B cell (primary cell): ENCODE data around the gene ZNF618. TPM values are rescaled to one million over a fixed set of nuclear protein-coding genes. Genes with fewer than 3 reads are reported as not detected.

Experiments
- ATAC-seq: fragments of 200-7000 bp; cut with Tn5 transposase; one replicate; pipeline ENCODE4 v1.10.0; 2021; ENCODE audit warnings: low read depth, mild to moderate bottlenecking, moderate number of reproducible peaks, moderate library complexity
- CTCF ChIA-PET: fragments of 350-600 bp; sonication (Branson Sonifier 250); formaldehyde crosslinking; loops from one replicate; lab custom pipeline; 2021; ENCODE audit warnings: antibody characterized with exemption, inconsistent platforms; lab: Charles Lee
- POLR2A ChIA-PET: fragments of 350-600 bp; sonication (Branson Sonifier 250); formaldehyde crosslinking; loops from one replicate; lab custom pipeline; 2021; ENCODE audit warnings: antibody characterized with exemption; lab: Charles Lee
- DNase-seq: peaks from one replicate; pipeline ENCODE4 v3.0.0; 2013
- H2AFZ ChIP-seq: 2 replicates; pipeline ENCODE4 v1.6.1; 2012; ENCODE audit warnings: mild to moderate bottlenecking, low read depth, low read length; ENCODE audit not compliant: insufficient read depth, poor library complexity, severe bottlenecking
- H3K27ac ChIP-seq, 2 donors: 1 replicate in 1 of 2; 2 replicates in 1 of 2; pipeline ENCODE4 v1.5.1; 2012 to 2013; ENCODE audit warnings: low read length in 2 of 2, mild to moderate bottlenecking in 2 of 2, moderate library complexity in 1 of 2
- H3K27me3 ChIP-seq, 4 experiments: fragments of 200-600 bp in 1 of 4; sonication (generic) in 1 of 4; replicated peaks in 1 of 4; 1 replicate in 2 of 4; 2 replicates in 2 of 4; pipeline versions ENCODE4 v1.6.1 to v1.7.0; 2013 to 2016; ENCODE audit warnings: low read length in 3 of 4, mild to moderate bottlenecking in 2 of 4, mixed read lengths in 1 of 4, moderate library complexity in 1 of 4; ENCODE audit not compliant: insufficient read depth in 4 of 4, control insufficient read depth in 3 of 4; ENCODE audit errors: control extremely low read depth in 1 of 4
- H3K36me3 ChIP-seq, 2 experiments: replicated peaks in 1 of 2; 1 replicate in 1 of 2; 2 replicates in 1 of 2; pipeline versions ENCODE4 v1.6.1 to v1.7.1; 2013; ENCODE audit warnings: low read length in 1 of 2; ENCODE audit not compliant: insufficient read depth in 2 of 2, control insufficient read depth in 1 of 2; ENCODE audit errors: control extremely low read depth in 1 of 2, extremely low read depth in 1 of 2
- H3K4me1 ChIP-seq, 2 donors: fragments of 200-600 bp in 1 of 2; sonication (generic) in 1 of 2; 1 replicate in 1 of 2; 2 replicates in 1 of 2; pipeline versions ENCODE4 v1.5.1 to v1.6.1; 2013 to 2017; ENCODE audit warnings: low read length in 2 of 2; ENCODE audit not compliant: control insufficient read depth in 2 of 2, insufficient read depth in 2 of 2
- H3K4me2 ChIP-seq: replicated peaks from 2 replicates; pipeline ENCODE3; 2012; ENCODE audit warnings: mild to moderate bottlenecking, low read depth, low read length; ENCODE audit not compliant: poor library complexity, severe bottlenecking
- H3K4me3 ChIP-seq, 5 experiments: fragments of 200-600 bp in 1 of 5; sonication (generic) in 1 of 5; 1 replicate in 3 of 5; 2 replicates in 2 of 5; pipeline versions ENCODE4 v1.5.1 to v1.7.0; 2011 to 2016; ENCODE audit warnings: low read length in 4 of 5, mild to moderate bottlenecking in 4 of 5, low read depth in 2 of 5, control low read depth in 1 of 5, moderate library complexity in 1 of 5; ENCODE audit not compliant: insufficient read depth in 1 of 5; ENCODE audit errors: control extremely low read depth in 1 of 5, extremely low read depth in 1 of 5
- H3K79me2 ChIP-seq: fragments of 200-600 bp; sonication (generic); one replicate; pipeline ENCODE4 v1.6.0; 2016; ENCODE audit warnings: low read length; ENCODE audit not compliant: control insufficient read depth, insufficient read depth
- H3K9ac ChIP-seq: fragments of 200-600 bp; sonication (generic); 2 replicates; pipeline ENCODE4 v1.6.1; 2017; ENCODE audit warnings: mild to moderate bottlenecking, low read length, moderate library complexity
- H3K9me3 ChIP-seq, 3 donors: one replicate each; pipeline versions ENCODE4 v1.6.1 to v1.7.1; 2013; ENCODE audit warnings: low read length in 2 of 3; ENCODE audit not compliant: control insufficient read depth in 2 of 3, insufficient read depth in 1 of 3; ENCODE audit errors: control extremely low read depth in 1 of 3
- H4K20me1 ChIP-seq: 2 replicates; pipeline ENCODE4 v1.6.0; 2012; ENCODE audit warnings: mild to moderate bottlenecking, low read length; ENCODE audit not compliant: insufficient read depth, control insufficient read depth, poor library complexity, severe bottlenecking
- H3K27ac Mint-ChIP-seq: one replicate; pipeline ENCODE4 v1.8.0; 2021; ENCODE audit warnings: mixed read lengths
- H3K27me3 Mint-ChIP-seq: one replicate; pipeline ENCODE4 v1.8.0; 2021; ENCODE audit warnings: mixed read lengths
- H3K4me1 Mint-ChIP-seq: one replicate; pipeline ENCODE4 v1.8.0; 2021; ENCODE audit warnings: mixed read lengths
- H3K4me3 Mint-ChIP-seq: one replicate; pipeline ENCODE4 v1.8.0; 2021; ENCODE audit warnings: mixed read lengths
- H3K9me3 Mint-ChIP-seq: one replicate; pipeline ENCODE4 v1.8.0; 2022; ENCODE audit warnings: mixed read lengths; ENCODE audit not compliant: insufficient read depth
- EZH2 ChIP-seq: IDR thresholded peaks from 2 replicates; pipeline ENCODE4 v1.6.1; 2012; ENCODE audit warnings: borderline replicate concordance, low read depth, mild to moderate bottlenecking, moderate library complexity, low read length; ENCODE audit not compliant: insufficient read depth, poor library complexity, severe bottlenecking
- WGBS: methylation state at CpG from one replicate; pipeline ENCODE4 v1.1.5; 2013; ENCODE audit warnings: missing lambda C conversion rate; ENCODE audit not compliant: insufficient coverage; 5-methylcytosine and 5-hydroxymethylcytosine counted together
- intact Hi-C: fragments of 100-400 bp; cut with micrococcal nuclease; formaldehyde crosslinking; loops from one replicate; pipeline ENCODE4 v1.10.0; 2022
- polyA plus RNA-seq: library from polyadenylated mRNA; depleted of rRNA; stranded (reverse); fragments of >200 nt; gene quantifications from 2 replicates; pipeline ENCODE4 v1.2.3, GENCODE V29; 2012
- total RNA-seq, 2 donors: library from RNA; stranded (reverse); fragments of 120-200 nt in 1 of 2; gene quantifications; 1 replicate in 1 of 2; 2 replicates in 1 of 2; pipeline versions ENCODE4 v1.2.3 to v1.2.4, GENCODE V29; 2013 to 2022
- TF ChIP-seq, protein P1 (sequence below): fragments of 200-600 bp; IDR thresholded peaks from one replicate; pipeline ENCODE4 v1.8.0; 2022; ENCODE audit warnings: antibody characterized with exemption, mild to moderate bottlenecking

The ZNF618 gene
- total and polyA plus RNA-seq, 2 donors (not counting 1 experiment from before 2014, with no cell fraction given) = 1.4 to 2.5 TPM

DNA sequence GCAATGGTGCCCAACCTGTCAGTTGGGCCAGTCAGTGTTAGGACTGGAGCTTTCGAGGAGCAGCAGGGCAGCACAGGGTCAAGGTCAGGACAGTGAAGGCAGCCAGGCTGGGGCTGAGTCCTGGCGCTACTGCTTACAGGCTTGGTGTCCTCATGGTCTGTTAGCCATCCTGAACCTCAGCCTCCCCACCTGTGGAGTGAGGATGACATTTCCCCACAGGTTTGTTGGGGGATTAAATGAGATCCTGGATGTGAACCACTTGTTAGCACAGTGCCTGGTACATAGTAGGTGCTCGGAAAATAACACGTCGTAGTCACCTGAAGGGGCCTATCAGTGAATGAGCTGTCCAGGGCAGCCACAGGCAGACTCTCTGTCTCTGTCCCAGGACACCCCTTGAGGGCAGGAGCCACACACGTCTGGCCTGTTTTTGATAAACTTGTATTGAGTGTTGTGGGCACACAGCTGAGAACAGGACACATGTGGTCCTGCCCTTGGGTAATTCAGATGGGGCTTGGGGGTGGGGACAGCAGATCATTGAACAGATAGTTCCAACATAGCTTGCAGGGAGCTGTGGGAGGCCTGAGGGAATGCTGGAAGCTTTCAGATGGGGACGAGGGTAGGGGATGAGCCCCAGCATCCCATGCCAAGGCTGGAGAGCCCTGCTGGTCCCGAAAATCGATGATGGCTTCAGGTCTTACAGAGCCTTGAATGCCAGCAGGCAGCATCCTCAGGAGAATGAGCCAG is 132.7 kb downstream of the ZNF618 start:
- H3K27ac Mint-ChIP-seq = no peak overlapping the region
- Histone ChIP-seq H2AFZ (no peak overlapping the region), H3K27me3 (no peaks in the 10 kb centered on the region), H3K36me3 (no peaks in the 10 kb centered on the region), H3K4me3 (no peak overlapping the region), H3K79me2 (no peaks in the 10 kb centered on the region), H4K20me1 (no peaks in the 10 kb centered on the region), H3K27ac (no peak overlapping the region), H3K9me3 (peaks cover 0 to 28% (median 0%) of the 10 kb centered on the region in 3 donors), H3K9ac (no peak overlapping the region), H3K4me2 (no peak overlapping the region), H3K4me1 (no peaks in the 10 kb centered on the region)
- no peak for TF ChIP-seq EZH2
- TF ChIP-seq, protein P1, sequence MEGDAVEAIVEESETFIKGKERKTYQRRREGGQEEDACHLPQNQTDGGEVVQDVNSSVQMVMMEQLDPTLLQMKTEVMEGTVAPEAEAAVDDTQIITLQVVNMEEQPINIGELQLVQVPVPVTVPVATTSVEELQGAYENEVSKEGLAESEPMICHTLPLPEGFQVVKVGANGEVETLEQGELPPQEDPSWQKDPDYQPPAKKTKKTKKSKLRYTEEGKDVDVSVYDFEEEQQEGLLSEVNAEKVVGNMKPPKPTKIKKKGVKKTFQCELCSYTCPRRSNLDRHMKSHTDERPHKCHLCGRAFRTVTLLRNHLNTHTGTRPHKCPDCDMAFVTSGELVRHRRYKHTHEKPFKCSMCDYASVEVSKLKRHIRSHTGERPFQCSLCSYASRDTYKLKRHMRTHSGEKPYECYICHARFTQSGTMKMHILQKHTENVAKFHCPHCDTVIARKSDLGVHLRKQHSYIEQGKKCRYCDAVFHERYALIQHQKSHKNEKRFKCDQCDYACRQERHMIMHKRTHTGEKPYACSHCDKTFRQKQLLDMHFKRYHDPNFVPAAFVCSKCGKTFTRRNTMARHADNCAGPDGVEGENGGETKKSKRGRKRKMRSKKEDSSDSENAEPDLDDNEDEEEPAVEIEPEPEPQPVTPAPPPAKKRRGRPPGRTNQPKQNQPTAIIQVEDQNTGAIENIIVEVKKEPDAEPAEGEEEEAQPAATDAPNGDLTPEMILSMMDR = no peak
- no peak for ATAC-seq
- H3K9me3 Mint-ChIP-seq = peaks cover 2% of the 10 kb centered on the region
- ChIA-PET CTCF (no interaction called here), POLR2A (no interaction called here)
- no peak overlapping the region for H3K4me3 Mint-ChIP-seq
- WGBS = 92% methylated on average over 9 of the region's 9 CpGs
- intact Hi-C loops = no loop called here
- DNase-seq = no peak
- peaks cover 7% of the 10 kb centered on the region for H3K27me3 Mint-ChIP-seq
- H3K4me1 Mint-ChIP-seq = no peaks in the 10 kb centered on the region

DNA sequence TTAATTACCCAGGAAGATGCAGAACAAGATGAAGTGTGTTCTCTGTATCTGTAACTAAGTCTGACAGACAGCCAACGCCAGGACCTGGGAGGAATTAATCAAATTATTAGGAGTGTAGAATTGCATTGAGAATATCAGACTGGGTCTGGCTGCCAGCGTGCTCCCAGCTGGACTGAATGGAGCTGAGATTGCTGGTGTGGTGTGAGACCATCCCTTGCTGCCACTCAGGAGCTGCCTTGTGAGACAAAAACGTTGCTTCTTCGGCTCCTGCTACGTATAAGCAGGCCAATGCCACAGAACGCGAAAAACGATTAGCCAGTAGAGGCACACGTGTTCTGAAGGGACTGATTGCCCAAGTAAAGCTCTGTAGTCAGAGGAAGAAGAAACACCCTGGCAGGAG is 135.2 kb downstream of the ZNF618 start:
- Histone ChIP-seq H2AFZ (no peak overlapping the region), H3K27ac (no peak overlapping the region), H3K9me3 (peaks cover 0 to 19% (median 0%) of the 10 kb centered on the region in 3 donors), H3K36me3 (no peaks in the 10 kb centered on the region), H3K4me2 (no peak overlapping the region), H3K4me3 (no peak overlapping the region), H4K20me1 (no peaks in the 10 kb centered on the region), H3K27me3 (no peaks in the 10 kb centered on the region), H3K79me2 (no peaks in the 10 kb centered on the region), H3K4me1 (no peaks in the 10 kb centered on the region), H3K9ac (no peak overlapping the region)
- CTCF ChIA-PET = no interaction called here
- POLR2A ChIA-PET = no interaction called here
- no peak overlapping the region for H3K4me3 Mint-ChIP-seq
- H3K4me1 Mint-ChIP-seq = no peaks in the 10 kb centered on the region
- TF ChIP-seq, protein P1 = no peak
- TF ChIP-seq EZH2 = no peak
- no peak overlapping the region for H3K27ac Mint-ChIP-seq
- DNase-seq = no peak
- ATAC-seq = no peak
- H3K27me3 Mint-ChIP-seq = no peaks in the 10 kb centered on the region
- H3K9me3 Mint-ChIP-seq = peaks cover 8% of the 10 kb centered on the region
- intact Hi-C loops = no loop called here
- WGBS = 91% methylated on average over 9 of the region's 9 CpGs
